Gastroesophageal sphincter (tissue), 3 donors: Measurements from ENCODE around the gene SEZ6L2.

Experiments
- POLR2A ChIP-seq, 2 donors: fragments of 450-650 bp; IDR thresholded peaks; one replicate each; pipeline ENCODE4 v1.6.1; 2017; ENCODE audit warnings: antibody characterized with exemption in 2 of 2, mild to moderate bottlenecking in 2 of 2, moderate library complexity in 1 of 2
- TF ChIP-seq, protein P1 (sequence below), 4 experiments: fragments of 200-600 bp in 2 of 4; fragments of 450-650 bp in 2 of 4; sonication (generic) in 1 of 4; IDR thresholded peaks; one replicate each; pipeline ENCODE4 v1.5.1; 2017 to 2019; ENCODE audit warnings: antibody characterized with exemption in 4 of 4, mild to moderate bottlenecking in 2 of 4, moderate library complexity in 2 of 4

DNA sequence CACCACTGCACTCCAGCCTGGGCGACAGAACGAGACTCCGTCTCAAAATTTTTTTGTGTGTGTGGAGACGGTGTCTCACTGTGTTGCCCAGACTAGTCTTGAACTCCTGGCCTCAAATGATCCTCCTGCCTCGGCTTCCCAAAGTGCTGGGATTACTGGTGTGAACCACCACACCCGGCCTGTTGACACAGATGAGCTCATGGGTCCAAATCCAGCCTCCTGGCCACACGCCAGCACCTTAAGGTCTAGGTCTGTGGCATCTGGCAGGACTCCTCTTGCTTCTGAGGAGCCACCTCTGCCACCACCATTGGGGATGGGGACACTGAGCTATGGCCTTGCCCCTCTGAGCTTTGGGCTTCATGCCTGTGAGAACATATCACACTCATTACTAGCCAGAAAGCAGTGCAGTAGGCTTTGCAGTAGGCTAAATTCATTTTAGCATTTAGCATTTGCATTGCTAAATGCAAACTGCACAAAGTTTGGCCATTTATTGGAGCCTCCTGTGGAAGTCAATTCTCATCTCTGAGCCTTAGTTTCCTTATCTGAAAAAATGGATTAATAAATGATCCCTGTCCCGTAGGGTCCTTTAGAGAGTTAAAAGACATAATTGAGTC lies 30.8 kb downstream of the SEZ6L2 start:
- TF ChIP-seq, protein P1, sequence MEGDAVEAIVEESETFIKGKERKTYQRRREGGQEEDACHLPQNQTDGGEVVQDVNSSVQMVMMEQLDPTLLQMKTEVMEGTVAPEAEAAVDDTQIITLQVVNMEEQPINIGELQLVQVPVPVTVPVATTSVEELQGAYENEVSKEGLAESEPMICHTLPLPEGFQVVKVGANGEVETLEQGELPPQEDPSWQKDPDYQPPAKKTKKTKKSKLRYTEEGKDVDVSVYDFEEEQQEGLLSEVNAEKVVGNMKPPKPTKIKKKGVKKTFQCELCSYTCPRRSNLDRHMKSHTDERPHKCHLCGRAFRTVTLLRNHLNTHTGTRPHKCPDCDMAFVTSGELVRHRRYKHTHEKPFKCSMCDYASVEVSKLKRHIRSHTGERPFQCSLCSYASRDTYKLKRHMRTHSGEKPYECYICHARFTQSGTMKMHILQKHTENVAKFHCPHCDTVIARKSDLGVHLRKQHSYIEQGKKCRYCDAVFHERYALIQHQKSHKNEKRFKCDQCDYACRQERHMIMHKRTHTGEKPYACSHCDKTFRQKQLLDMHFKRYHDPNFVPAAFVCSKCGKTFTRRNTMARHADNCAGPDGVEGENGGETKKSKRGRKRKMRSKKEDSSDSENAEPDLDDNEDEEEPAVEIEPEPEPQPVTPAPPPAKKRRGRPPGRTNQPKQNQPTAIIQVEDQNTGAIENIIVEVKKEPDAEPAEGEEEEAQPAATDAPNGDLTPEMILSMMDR (IDR thresholded peaks at IDR 0.05): no peak
- TF ChIP-seq POLR2A (IDR thresholded peaks at IDR 0.05): no peak
